HPDE6-E6E7 (cell line): ENCODE measurements around the gene DAP3.
A peak's percentile ranks its signal among the peaks of the same experiment; 100 is the strongest.
"Not testable (repeated sequence)": the region's sequence is repeated elsewhere in the genome, so short reads cannot be mapped to it uniquely, and the experiment has no call there.

Experiments used
- DNase-seq: peaks from one replicate; pipeline ENCODE4 v3.0.0; 2011; ENCODE audit warnings: missing footprints; ENCODE audit errors: extremely low spot score

Gene DAP3

DNA sequence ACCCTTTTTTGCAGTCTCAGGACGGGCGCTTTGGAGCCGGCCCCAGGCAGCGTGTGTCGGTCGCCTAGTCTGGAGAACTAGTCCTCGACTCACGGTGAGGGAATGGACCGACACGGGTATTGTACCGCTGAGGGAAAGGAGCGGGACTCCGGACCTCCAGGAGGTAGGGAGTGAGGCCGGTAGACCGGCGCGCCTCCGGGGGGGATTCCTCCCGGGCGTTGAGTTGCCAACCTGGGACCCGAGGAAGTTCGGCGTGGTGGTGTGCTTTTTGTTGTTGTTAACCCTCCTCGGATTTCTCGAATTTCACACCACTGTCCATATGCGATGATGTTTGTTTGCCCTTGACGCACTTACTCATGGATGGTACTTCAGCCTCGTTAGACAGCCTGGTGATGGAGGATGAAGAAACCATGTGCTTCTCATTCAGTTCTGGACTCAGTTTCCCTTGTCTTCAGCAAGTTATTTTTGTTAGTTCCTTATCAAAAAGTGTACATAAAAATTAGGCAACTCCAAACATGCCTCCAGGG, at the start of gene DAP3:
Gene DAP3, plus strand, starts transcription at position 11 of the 527 bp plus-strand sequence. CDS start 20,689 bp downstream, outside the sequence.
- not testable (repeated sequence) for DNase-seq

- DNase-seq, result no peak
Measured at GRCh38 chr1:155640367-155640766, 48.5 kb upstream of the DAP3 start.

DNA sequence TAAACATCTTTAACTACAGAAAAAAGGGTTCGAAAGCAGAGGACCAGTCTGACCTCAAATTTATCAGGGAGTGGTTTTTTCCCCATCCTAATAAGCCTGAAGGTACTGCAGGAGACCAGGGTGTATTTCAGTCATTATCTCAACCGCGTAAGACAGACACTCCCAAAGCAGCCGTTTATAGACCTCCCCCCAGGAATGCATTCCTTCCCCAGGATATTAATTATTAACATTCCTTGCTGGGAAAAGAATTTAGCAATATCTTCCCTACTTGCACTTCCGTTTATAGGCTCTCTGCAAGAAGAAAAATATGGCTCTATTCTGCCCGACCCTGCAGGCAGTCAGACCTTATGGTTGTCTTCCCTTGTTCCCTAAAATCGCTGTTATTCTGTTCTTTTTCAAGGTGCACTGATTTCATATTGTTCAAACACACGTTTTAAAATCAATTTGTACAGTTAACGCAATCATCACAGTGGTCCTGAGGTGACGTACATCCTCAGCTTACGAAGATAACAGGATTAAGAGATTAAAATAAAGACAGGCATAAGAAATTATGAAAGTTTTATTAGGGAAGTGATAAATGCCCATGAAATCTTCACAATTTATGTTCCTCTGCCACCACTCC, 46.2 kb upstream of the DAP3 start:
- not testable (repeated sequence) for DNase-seq

DNA sequence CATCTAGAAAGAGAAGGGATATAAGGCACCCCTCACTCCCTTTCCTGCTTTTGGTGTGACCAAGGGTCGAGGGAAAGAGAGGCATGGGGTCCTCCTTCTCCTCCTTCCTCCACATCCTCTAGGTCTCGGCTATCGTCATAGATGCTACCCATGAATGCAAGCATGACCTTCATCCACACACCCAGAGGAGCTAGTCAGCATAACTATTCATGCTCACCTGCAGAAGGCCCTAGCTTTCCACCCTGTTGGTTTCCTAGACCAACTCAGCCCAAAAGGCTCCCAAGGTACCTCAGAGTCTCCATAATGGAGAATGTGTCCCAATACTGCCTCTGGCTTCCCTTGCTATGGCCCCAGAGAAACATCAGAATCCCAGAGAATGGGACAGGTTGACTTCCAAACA, 45.7 kb upstream of the DAP3 start:
- no peak for DNase-seq

GRCh38 chr1:155645034-155645598, 43.8 kb upstream of the DAP3 start:
- no peak for DNase-seq

- DNase-seq, result no peak
Measured at GRCh38 chr1:155645648-155646047, 43.2 kb upstream of the DAP3 start.

DNA sequence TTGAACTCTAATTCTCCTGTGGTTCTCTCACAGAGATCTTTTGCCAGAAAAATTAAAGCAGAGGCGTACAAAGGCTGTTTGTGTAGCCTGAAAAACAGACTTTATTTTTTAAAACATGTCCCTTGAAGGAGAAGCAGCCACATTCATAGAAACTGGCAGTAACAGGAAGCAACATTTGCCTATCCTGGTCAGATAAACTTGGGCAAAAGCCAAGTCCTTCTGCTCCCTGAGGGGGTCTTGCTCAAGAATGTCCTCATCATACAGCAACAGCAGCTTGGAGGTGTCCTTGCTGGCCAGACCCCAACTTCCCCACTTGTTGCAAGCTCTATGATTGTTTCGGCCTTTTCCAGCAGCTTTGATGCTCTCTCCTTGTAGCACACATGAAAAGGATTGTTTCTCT, 42.6 kb upstream of the DAP3 start:
- no peak for DNase-seq

DNA sequence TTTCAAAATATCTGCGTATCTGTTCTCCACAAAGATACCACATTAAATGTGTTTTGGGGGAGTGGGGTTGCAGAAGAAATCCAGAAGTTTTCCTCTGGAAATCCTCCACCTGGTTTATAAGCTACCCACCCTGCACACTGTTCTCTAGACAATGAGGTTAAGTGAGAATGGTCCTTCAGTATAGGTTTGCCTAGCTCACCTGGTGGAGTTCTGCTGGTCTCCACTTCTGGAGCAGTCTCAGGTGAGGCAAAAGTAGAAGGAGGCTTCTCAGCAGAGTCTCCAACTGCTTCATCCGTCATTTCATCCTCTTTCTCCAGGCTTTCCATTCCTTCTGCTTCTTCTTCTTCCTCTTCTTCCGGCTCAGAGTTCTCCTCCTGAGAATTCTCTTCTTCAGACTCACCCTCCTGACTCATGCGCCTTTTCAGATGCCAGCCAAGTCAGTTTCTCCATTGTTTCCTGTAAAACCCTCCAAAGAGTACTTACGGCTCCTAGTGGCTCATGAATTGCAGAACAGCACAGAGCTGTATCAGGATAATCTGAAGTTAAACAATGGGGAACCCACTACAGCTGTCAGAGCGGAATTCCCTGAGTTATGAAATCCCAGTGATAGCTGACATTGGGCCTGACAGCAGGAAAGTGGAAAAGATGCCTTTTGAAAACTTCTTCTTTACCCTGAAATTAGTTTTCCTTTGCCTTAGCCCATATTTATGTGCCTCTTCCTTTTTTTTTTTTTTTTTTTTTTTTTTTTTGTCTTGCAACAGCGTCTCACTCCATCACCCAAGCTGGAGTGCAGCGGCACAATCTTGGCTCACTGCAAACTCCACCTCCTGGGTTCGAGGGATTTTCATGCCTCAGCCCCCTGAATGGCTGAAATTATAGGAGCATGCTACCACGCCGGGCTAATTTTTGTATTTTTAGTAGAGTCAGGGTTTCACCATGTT, 40.4 kb upstream of the DAP3 start:
- DNase-seq, result peak; percentile 70

GRCh38 chr1:155649676-155650075, 39.2 kb upstream of the DAP3 start:
- no peak for DNase-seq

- no peak for DNase-seq
Measured at GRCh38 chr1:155650231-155650757, 38.6 kb upstream of the DAP3 start.

GRCh38 chr1:155651861-155652661, 36.8 kb upstream of the DAP3 start:
- DNase-seq, result peak; percentile 47

DNA sequence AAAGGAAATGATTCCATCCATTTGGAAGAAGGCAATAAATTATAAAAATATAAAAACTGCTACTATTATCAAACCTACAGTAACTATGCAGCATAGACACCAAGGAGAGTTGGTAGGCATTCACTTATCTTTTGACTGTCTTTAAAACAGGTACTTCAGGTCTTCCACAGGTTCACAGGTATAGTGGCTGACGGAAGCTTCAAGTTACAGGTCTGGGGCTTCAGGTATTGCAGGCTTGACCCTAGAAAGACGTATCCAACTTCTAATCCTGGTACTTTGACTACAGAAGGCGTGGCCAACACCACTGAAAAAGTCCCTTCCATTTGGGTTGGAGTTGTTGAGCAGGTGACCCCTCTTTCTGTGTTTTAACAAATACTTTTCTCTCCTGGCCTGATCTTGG, 35.9 kb upstream of the DAP3 start:
- no peak for DNase-seq

- no peak for DNase-seq
Measured at GRCh38 chr1:155657463-155657862, 31.4 kb upstream of the DAP3 start.

- not testable (repeated sequence) for DNase-seq
Measured at GRCh38 chr1:155661239-155661638, 27.7 kb upstream of the DAP3 start.

DNA sequence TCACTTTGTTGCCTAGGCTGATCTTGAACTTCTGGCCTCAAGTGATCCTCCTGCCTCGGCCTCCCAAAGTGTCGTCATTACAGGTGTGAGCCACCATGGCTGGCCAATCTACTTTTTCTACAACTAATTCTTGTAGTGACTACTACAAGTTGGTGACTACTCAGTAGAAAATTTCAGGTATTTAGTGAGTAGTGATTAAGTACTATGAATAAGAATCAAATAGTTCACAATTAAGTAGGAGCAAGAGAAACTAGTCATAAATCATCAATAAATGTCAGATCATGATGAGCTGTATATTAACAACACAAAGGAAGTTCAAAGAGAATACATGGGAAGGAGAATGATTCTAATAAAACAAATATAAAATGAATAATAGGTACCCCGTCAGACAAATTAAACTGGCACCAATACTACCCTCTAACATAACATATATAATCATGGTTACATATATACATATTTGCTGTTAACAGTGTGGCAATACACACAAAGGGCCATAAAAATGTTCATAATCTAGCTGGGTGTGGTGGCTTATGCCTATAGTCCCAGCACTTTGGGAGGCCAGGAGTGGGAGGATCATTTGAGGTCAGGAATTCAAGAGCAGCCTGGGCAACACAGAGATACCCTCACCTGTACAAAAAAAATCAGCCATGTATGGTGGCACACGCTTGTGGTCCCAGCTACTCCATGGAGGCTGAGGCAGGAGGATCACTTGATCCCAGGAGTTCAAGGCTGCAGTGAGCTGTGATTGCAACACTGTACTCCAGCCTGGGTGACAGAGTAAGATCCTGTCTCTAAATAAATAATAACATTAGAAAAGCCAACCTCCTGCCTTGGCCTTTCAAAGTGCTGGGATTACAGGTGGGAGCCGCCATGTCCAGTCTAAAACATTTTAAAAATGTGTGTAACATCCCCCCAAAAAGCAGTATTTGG, 19.4 kb upstream of the DAP3 start:
- no peak for DNase-seq

- no peak for DNase-seq
Measured at GRCh38 chr1:155671750-155672149, 17.1 kb upstream of the DAP3 start.

DNA sequence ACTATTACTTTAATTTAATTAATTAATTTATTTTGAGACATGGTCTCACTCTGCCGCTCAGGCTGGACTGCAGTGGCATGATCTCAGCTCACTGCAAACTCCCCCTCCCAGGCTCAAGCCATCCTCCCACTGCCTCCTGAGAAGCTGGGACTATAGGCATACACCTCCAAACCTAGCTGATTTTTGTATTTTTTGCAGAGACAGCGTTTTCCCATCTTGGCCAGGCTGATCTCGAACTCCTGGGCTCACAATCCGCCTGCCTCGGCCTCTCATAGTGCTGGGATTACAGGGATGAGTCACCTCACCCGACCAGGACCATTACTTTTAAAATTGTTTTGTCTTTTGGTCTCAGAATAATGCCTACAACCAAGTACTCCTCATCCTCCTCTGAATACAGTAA, 15.9 kb upstream of the DAP3 start:
- DNase-seq, result no peak

DNA sequence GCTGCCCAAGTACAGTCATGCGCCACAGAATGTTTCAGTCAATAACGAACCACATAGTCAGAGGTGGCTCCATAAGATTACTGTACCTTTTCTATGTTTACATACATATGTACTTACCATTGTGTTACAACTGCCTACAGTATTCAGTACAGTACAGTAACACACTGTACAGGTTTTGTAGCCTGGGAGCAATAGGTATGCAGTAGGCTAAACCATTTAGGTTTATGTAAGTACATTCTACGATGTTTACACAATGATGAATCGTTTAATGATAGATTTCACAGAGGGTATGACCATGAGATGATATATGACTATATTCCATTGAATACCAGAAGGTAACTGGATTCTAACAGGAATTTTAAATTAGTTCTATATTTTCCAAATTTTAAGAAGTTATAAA, 10.9 kb upstream of the DAP3 start:
- no peak for DNase-seq

GRCh38 chr1:155678992-155679391, 9.9 kb upstream of the DAP3 start:
- DNase-seq, result not testable (repeated sequence)

- DNase-seq, result no peak
Measured at GRCh38 chr1:155680531-155680930, 8.4 kb upstream of the DAP3 start.
